ENCODE data around the gene ARFGAP1.
"Not testable (repeated sequence)": the region's sequence is repeated elsewhere in the genome, so short reads cannot be mapped to it uniquely, and the experiment has no call there.

Gene ARFGAP1

DNA sequence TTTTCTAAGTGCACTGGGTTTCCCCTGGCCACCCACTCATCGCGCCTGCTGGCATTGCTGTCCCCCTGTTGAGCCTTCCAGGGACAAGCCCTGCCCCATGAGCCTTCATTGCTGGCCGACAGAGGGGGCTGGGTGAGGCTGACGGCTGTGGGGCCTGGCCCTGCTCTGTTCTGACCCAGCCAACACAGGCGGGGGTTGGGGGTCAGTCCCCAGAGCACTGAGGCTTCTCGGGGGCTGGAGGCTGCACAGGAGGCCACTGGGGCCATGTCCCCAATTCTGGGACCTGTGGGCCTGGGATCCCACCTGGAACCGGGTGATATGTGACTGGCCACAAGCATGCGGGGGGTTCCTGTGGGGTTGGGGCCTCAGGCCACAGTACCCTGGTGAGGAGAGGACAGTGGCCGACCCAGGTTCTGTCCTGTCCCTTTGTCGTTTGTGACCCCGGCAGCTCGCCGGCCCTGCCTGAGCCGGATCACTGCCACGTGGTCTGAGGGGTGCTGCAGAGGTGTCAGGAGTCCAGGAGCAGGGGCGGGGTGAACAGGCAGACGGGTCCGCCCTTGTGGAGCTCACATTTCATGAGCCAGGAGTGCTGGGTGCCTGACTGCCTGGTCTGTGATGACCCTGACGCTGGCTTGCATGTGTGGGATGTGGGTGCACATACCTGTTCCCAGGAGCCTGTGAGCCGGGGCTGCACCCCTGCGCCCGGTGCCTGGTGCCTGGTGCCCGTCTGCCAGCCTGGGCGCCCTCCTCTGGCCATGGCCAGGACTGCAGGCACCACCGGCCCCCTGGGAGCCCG lies 18.3 kb downstream of the ARFGAP1 start:
- peak; percentile 26 to 62 (median 38) for DNase-seq (ENCODE audit: low read depth in 3 of 3)

- no peak for DNase-seq (ENCODE audit: low read depth in 3 of 3)
Measured at GRCh38 chr20:63291811-63292210, 19.2 kb downstream of the ARFGAP1 start.

GRCh38 chr20:63292292-63292701 lies 19.7 kb downstream of the ARFGAP1 start:
- DNase-seq (ENCODE audit: low read depth in 3 of 3), result no peak

GRCh38 chr20:63292904-63293303 lies 20.3 kb downstream of the ARFGAP1 start, which contains the start of gene COL20A1:
TSS of gene COL20A1 (plus strand) at chr20:63293186. CDS start at chr20:63295108, 1,922 bp downstream.
- no peak for DNase-seq (ENCODE audit: low read depth in 3 of 3)

- no peak for DNase-seq (ENCODE audit: low read depth in 3 of 3)
Measured at GRCh38 chr20:63293456-63293855, 20.8 kb downstream of the ARFGAP1 start.

GRCh38 chr20:63293871-63294535 lies 21.4 kb downstream of the ARFGAP1 start:
- DNase-seq (ENCODE audit: low read depth in 3 of 3), result no peak

- DNase-seq (ENCODE audit: low read depth in 3 of 3), result no peak
Measured at GRCh38 chr20:63294536-63294900, 21.9 kb downstream of the ARFGAP1 start.

- no peak for DNase-seq (ENCODE audit: low read depth in 3 of 3)
Measured at GRCh38 chr20:63295018-63295417, 22.4 kb downstream of the ARFGAP1 start.

GRCh38 chr20:63295422-63295821 lies 22.8 kb downstream of the ARFGAP1 start:
- no peak for DNase-seq (ENCODE audit: low read depth in 3 of 3)

DNA sequence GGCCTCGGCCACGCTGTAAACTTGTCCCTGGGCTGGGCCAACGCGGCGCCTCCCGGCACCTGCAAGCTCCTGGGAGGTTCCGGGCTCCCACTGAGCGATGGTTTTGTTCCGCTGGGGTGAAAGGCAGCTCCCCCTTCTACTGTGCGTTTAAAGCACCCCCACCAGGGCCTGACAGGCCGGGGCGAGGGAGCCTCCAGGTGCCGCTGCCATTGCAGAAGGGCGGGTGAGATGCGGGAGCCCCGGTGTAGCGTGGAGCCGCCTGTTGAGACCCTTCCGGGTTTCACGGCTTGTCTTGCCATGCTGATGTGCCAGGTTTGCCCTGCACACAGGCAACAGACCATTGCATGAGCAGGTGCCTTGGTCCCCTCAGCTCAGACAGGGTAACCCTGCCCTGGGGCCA lies 23.2 kb downstream of the ARFGAP1 start:
- DNase-seq (ENCODE audit: low read depth in 3 of 3), result no peak

- DNase-seq (ENCODE audit: low read depth in 3 of 3), result no peak
Measured at GRCh38 chr20:63296531-63297299, 24.1 kb downstream of the ARFGAP1 start.

DNA sequence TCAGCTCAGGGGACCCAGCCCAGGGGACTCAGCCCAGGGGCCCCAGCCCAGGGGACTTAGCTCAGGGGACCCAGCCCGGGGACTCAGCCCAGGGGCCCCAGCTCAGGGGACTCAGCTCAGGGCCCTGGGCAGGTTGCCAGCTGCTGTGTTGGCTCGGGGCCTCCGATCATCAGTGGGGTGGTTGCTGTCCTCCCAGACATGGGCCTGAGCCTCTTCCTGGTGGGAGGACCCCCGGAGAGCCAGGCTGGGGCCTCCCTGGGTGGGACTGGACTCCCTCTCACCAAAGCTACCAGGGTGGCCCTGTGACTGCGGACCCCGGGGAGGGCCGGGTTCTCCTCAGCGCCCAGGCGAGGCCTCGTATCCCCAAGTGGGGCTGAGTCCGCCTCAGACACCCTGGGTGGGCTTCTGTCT lies 24.8 kb downstream of the ARFGAP1 start:
- DNase-seq (ENCODE audit: low read depth in 3 of 3), result no peak

DNA sequence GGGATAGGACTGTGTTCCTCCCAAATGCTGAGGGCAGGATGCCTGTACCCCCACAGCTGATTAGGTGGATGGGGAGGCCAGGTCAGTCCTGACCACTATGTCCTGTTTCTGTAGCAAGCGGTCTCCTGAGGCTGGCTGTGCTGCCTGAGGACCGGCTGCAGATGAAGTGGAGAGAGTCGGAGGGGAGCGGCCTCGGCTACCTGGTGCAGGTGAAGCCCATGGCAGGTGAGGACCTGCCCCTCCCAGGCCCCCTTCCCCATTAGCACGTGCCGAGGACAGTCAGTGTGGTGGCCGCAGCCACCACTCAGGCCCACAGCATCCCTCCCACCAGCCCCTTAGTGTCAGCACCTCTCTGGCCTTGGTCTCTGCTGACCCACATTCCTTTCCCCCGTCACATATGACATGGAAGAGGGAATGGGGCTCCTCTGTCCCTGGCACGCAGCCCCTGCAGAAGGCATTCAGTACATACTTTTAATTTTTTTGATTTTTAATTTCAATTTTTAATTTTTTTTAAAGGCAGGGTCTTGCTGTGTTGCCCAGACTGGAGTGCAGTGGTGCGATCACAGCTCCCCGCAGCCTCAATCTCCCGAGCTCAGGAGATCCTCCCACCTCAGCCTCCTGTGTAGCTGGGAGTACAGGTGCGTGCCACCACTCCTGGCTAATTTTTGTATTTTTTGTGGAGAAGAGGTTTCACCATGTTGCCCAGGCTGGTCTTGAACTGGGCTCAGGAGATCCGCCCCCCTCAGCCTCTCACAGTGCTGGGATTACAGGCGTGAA lies 25.4 kb downstream of the ARFGAP1 start:
- DNase-seq (ENCODE audit: low read depth in 3 of 3), result no peak

DNA sequence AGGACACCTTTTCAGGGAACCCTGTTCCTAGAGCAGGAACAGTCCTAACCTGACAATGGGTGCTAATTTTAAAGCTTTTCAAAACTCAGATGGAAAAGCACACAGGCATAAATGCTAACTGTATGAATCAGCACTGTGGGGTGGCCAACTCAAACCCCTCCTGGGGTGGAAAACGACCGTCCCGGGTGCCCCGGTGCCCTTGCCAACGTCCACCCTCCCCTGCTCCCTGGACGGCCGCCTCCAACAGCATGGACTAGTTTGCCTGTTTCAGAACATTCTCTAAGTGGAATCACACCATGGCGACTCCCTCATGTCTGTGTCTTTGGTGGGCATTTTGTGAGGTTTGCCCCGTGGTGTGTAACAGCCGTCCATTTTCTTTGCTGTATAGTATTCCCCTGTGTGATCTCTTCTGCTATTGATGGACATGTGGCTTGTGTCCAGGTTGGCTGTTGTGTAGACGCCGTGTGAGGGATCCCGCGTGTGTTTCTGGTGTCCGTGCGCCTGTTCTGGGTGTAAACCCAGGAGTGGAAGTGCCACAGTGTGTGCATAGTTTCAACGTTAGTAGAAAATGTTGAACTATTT lies 26.2 kb downstream of the ARFGAP1 start:
- DNase-seq (ENCODE audit: low read depth in 3 of 3), result no peak

DNA sequence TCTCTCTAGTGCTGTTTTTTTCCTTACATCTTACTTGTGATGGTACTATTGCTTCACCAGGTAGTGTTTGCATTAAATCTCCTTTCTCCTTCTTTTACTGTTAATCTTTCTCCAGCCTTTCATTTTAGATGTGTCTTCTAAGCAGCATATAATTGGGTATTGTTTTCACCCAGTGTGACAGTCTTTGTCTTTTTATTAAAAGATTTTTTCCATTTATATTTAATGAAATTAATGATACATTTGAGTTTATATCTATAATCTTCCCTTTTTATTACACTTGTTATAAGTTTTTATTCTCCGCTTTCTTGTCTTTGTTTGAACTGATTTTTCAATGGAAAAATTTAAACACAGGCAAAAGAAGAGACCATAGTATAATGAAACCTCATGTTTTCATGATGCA lies 29.1 kb downstream of the ARFGAP1 start:
- DNase-seq (ENCODE audit: low read depth in 3 of 3), result no peak

DNA sequence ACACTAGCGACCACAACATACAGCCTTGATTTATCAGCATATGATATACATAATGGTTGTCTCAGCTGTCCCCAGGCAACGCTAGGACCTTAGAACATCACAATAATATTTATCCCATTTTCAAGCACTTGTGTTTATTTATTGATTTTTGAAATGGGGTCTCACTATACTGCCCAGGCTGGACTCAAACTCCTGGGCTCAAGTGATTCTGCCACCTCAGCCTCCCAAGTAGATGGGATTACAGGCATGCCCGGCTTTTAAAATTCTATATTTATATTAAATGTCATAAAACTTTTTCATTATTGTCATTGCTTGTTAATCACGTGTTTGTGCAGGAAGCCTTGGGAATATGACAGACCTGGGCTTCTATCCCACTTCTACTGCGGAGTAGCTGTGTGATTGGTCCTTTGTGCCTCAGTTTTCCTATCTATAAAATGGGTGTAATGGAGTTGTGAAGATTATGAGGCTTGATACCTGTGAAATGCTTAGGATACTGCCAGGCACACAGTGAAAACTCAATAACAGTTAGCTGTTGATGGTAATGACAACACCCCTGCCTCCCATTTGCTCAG lies 30.6 kb downstream of the ARFGAP1 start:
- DNase-seq (ENCODE audit: low read depth in 3 of 3), result no peak

DNA sequence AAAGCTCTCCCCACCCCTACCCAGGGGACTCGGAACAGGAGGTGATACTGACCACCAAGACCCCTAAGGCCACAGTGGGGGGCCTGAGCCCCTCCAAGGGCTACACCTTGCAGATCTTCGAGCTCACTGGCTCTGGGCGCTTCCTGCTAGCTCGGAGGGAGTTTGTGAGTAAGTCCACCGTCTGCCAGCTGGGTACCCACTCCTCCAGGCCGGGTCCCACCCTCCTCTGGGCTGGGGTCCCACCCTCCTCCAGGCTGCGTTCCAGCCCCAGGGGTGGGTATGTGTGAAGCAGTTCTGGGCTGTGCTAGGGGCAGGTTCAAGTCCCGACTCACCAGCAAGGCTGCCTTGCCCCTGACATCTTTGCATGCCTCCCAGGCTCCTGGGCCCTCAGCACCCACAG lies 32.8 kb downstream of the ARFGAP1 start:
- DNase-seq (ENCODE audit: low read depth in 3 of 3), result no peak

GRCh38 chr20:63305933-63306672 lies 33.5 kb downstream of the ARFGAP1 start:
- not testable (repeated sequence) for DNase-seq (ENCODE audit: low read depth in 3 of 3)

DNA sequence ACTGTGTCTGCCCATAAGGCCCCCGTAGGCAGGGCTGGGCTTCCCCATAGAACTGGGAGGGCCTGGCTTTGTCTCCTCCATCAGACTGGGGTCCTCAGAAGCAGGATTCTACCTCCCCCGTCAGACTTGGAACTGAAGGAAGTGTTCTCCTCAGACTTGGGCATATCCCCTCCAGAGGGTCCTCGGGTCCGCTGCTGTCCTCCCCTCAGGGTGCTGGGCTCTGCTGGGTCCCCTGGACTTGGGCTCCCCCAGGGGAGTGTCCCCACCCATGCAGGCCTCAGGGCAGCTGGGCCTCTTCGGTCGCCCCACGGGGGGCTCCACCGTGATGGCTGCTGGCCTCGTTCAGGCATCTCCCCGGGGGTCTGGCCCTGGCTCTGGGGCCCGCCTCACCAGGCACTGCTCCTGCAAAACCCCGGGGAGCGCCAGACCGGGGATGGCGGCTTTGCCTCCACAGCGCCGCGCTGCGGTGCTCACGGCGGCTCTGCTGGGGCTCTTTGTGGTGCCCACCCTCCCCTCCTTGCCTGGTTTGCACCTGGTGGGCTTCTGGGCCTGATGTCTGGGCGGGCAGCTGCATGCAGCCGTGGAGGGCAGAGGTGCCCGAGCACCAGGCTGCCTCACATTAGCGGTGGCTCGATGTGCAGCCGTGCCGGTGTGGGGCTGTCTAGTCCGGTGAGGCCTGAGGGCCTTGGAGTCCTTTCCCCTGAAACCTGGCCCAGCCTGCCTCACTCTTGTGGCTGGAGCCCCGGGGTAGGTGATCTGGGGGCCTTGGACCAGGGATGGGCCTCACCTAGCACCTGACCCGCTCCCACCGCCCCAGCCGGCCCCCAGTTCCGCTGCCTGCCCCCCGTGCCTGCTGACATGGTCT lies 34.3 kb downstream of the ARFGAP1 start:
- no peak for DNase-seq (ENCODE audit: low read depth in 3 of 3)
